ENCODE measurements around the gene ACSF3.
"Not testable (repeated sequence)": the region's sequence is repeated elsewhere in the genome, so short reads cannot be mapped to it uniquely, and the experiment has no call there.

Gene ACSF3

DNA sequence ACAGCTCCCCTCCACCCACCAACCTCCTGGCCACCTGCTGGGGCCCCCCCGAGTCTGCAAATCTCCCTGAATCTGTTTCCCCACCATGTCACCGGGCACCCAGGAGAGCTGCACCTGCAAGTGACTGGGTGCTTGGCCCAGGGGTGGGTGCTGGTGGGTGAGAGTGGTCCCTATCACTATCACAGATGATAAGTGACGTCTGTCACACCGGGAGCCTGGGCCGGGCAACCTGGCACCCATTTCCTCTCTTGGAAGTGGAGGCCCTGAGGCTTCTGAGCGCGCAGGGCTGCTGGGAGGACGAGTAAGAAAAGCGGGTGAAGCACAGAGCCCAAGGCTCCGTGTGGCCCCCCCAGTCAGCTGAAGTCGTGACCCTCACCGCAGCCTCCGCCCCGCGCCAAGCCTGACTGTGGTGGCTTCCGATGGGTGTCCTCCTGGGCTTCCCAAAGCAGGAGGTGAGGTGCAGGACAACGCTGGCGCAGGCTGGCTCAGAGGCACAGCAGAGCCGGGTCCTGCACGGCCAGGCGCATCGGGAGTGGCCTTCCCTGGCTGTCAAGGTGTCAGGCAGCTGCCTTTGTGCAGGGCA lies 21.0 kb upstream of the ACSF3 start:
- TF ChIP-seq, protein P1, sequence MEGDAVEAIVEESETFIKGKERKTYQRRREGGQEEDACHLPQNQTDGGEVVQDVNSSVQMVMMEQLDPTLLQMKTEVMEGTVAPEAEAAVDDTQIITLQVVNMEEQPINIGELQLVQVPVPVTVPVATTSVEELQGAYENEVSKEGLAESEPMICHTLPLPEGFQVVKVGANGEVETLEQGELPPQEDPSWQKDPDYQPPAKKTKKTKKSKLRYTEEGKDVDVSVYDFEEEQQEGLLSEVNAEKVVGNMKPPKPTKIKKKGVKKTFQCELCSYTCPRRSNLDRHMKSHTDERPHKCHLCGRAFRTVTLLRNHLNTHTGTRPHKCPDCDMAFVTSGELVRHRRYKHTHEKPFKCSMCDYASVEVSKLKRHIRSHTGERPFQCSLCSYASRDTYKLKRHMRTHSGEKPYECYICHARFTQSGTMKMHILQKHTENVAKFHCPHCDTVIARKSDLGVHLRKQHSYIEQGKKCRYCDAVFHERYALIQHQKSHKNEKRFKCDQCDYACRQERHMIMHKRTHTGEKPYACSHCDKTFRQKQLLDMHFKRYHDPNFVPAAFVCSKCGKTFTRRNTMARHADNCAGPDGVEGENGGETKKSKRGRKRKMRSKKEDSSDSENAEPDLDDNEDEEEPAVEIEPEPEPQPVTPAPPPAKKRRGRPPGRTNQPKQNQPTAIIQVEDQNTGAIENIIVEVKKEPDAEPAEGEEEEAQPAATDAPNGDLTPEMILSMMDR (IDR thresholded peaks at IDR 0.05; ENCODE audit: insufficient read depth, low read length, poor library complexity, severe bottlenecking): no peak
- Histone ChIP-seq H3K36me3 (ENCODE audit: control insufficient read depth, insufficient read depth, low read length) (no peaks in the 10 kb centered on the region), H3K27me3 (replicated peaks; ENCODE audit: control insufficient read depth, insufficient read depth, low read length) (no peaks in the 10 kb centered on the region), H3K4me3 (replicated peaks; ENCODE audit: low read depth, low read length) (no peak overlapping the region)
- DNase-seq (ENCODE audit: extremely low read depth, insufficient read length): no peak

DNA sequence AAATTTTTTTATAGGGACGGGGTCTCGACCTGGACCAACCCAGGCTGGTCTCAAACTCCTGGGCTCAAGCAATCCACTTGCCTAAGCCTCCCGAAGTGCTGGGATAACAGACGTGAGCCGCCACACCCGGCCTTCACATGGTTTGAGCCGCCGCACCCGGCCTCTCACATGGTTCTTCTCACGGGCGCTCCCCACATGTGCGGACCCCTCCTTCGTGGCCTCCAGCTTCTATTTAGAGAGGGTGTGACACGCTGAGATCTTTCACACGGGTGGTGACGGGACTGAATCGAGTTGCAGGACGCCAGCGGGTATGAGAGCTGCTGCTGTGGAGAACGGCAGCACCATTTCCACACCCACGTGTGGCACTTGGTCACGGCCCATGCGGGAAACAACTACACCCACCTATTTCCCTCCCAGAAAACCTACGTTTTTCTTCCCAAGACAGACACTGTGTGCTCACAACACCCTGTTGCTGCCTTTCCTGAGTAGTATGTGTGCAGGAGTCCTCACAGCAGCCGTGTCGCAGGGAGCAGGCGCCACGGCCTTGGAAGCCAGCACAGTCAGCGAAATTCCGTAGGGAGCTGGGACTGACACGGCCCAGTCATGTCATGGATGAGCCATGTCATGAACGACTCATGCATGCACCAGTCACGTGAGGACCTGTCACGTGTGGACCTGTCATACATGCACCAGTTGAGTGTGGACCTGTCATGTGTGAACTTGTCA lies 20.1 kb upstream of the ACSF3 start:
- Histone ChIP-seq H3K27me3 (replicated peaks; ENCODE audit: control insufficient read depth, insufficient read depth, low read length) (no peaks in the 10 kb centered on the region), H3K4me3 (replicated peaks; ENCODE audit: low read depth, low read length) (no peak overlapping the region), H3K36me3 (ENCODE audit: control insufficient read depth, insufficient read depth, low read length) (no peaks in the 10 kb centered on the region)
- TF ChIP-seq, protein P1 (IDR thresholded peaks at IDR 0.05; ENCODE audit: insufficient read depth, low read length, poor library complexity, severe bottlenecking): no peak
- no peak for DNase-seq (ENCODE audit: extremely low read depth, insufficient read length)

DNA sequence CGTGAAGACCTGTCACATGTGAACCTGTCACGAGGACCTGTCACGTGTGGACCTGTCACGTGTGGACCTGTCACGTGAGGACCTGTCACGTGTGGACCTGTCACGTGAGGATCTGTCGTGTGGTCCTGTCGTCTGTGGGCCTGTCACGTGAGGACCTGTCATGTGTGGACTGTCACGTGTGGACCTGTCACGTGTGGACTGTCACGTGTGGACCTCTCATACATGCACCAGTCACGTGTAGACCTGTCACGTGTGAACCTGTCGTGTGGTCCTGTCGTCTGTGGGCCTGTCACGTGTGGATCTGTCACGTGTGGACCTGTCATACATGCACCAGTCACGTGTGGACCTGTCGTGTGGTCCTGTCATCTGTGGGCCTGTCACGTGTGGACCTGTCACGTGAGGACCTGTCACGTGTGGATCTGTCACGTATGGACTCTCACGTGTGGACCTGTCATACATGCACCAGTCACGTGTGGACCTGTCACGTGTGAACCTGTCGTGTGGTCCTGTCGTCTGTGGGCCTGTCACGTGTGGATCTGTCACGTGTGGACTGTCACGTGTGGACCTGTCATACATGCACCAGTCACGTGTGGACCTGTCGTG lies 19.5 kb upstream of the ACSF3 start:
- H3K27me3 ChIP-seq (replicated peaks; ENCODE audit: control insufficient read depth, insufficient read depth, low read length); H3K36me3 ChIP-seq (ENCODE audit: control insufficient read depth, insufficient read depth, low read length); H3K4me3 ChIP-seq (replicated peaks; ENCODE audit: low read depth, low read length); DNase-seq (ENCODE audit: extremely low read depth, insufficient read length): not testable (repeated sequence)

DNA sequence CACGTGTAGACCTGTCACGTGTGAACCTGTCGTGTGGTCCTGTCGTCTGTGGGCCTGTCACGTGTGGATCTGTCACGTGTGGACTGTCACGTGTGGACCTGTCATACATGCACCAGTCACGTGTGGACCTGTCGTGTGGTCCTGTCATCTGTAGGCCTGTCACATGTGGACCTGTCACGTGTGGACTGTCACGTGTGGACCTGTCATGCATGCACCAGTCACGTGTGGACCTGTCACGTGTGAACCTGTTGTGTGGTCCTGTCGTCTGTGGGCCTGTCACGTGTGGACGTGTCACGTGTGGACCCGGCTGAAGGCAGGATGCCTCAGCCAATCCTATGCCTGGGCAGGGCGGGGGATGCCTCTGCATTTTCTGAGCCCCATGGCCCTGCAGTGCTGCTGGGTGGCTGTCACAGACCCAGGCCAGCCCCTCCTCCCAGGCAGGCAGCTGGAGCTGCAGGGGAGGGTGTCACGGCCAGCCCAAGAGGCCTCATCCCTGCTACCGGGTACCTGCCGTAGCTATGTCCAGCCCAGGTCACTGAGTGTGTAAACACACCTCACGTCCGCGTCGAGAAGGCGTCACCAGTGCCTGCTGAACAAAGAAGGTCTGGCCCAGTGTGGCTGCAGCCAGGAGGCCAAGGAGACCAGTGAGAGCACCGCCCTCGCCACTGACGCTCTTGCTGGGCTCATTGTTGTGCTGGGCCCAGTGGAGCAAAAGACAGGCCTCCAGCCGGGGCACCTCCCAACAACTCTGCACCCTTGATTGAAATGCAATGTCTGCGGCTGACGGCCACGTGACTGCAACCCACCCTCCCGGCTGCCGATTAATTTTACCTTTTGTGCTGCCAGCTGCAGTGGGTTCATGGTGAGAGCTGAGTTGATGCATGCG lies 18.6 kb upstream of the ACSF3 start:
- Histone ChIP-seq H3K36me3 (ENCODE audit: control insufficient read depth, insufficient read depth, low read length) (no peaks in the 10 kb centered on the region), H3K4me3 (replicated peaks; ENCODE audit: low read depth, low read length) (no peak overlapping the region), H3K27me3 (replicated peaks; ENCODE audit: control insufficient read depth, insufficient read depth, low read length) (no peaks in the 10 kb centered on the region)
- DNase-seq (ENCODE audit: extremely low read depth, insufficient read length): no peak
- TF ChIP-seq, protein P1 (IDR thresholded peaks at IDR 0.05; ENCODE audit: insufficient read depth, low read length, poor library complexity, severe bottlenecking): no peak

DNA sequence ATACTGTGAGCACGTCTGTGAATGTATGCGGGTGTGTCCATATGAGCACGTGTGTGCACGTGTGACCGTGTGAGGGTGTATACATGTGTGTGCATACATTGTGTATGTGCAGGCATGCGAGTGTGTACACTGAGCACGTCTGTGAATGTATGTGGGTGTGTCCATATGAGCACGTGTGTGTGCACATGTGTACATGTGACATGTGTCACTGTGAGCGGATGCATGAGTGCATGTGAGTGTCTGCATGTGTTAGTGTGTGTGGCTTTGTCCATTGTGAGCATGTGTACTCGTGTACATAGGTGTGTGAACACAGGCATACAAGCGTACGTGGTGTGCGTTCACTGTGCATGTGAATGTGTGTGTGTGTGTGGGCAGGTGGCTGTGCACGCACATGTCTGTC lies 17.5 kb upstream of the ACSF3 start:
- Histone ChIP-seq H3K4me3 (replicated peaks; ENCODE audit: low read depth, low read length) (no peak overlapping the region), H3K36me3 (ENCODE audit: control insufficient read depth, insufficient read depth, low read length) (no peaks in the 10 kb centered on the region), H3K27me3 (replicated peaks; ENCODE audit: control insufficient read depth, insufficient read depth, low read length) (no peaks in the 10 kb centered on the region)
- no peak for DNase-seq (ENCODE audit: extremely low read depth, insufficient read length)
- TF ChIP-seq, protein P1 (IDR thresholded peaks at IDR 0.05; ENCODE audit: insufficient read depth, low read length, poor library complexity, severe bottlenecking): no peak

DNA sequence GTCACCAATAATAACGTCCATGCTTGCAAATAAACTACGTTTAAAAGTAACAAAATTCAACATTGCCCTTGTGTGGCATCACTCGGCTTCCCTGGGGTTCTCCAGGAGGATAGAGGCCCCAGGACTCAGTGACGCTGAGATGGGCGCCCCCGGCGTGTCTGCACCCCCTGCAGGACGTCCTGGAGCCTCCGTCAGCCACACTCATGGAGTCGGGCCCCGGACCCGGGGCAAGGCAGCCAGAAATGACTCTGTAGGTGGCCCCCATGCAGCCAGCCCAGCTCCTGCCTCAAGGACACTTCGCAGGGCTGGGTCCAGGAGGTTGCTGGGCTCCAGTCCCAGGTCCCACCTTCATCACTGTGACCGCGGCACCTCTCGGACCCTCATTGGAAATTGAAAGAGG lies 16.6 kb upstream of the ACSF3 start:
- H3K36me3 ChIP-seq (ENCODE audit: control insufficient read depth, insufficient read depth, low read length): no peaks in the 10 kb centered on the region
- TF ChIP-seq, protein P1 (IDR thresholded peaks at IDR 0.05; ENCODE audit: insufficient read depth, low read length, poor library complexity, severe bottlenecking): no peak
- DNase-seq (ENCODE audit: extremely low read depth, insufficient read length): no peak
- no peaks in the 10 kb centered on the region for H3K27me3 ChIP-seq (replicated peaks; ENCODE audit: control insufficient read depth, insufficient read depth, low read length)
- no peak overlapping the region for H3K4me3 ChIP-seq (replicated peaks; ENCODE audit: low read depth, low read length)
